Sigmoid colon (tissue), 7 donors: ENCODE data around the gene GAPDHS. TPM values are rescaled to one million over a fixed set of nuclear protein-coding genes. Genes with fewer than 3 reads are reported as not detected.

Source experiments
- DNase-seq: peaks from one replicate; pipeline ENCODE4 v3.0.0-alpha.2; 2019
- H3K27ac ChIP-seq, 4 donors: fragments of 200-600 bp; sonication (generic); one replicate each; pipeline ENCODE4 v1.5.1; 2016 to 2019; ENCODE audit warnings: mild to moderate bottlenecking in 1 of 4
- H3K27me3 ChIP-seq, 3 donors: fragments of 200-600 bp; sonication (generic); one replicate each; pipeline ENCODE4 v1.5.1; 2019; ENCODE audit warnings: mild to moderate bottlenecking in 1 of 3
- H3K36me3 ChIP-seq, 4 donors: fragments of 200-600 bp; sonication (generic); one replicate each; pipeline ENCODE4 v1.5.1; 2016 to 2019
- H3K4me1 ChIP-seq, 4 donors: fragments of 200-600 bp; sonication (generic); one replicate each; pipeline ENCODE4 v1.5.1; 2017 to 2019
- H3K4me3 ChIP-seq, 4 donors: fragments of 200-600 bp; sonication (generic); one replicate each; pipeline ENCODE4 v1.5.1; 2017 to 2019; ENCODE audit warnings: mild to moderate bottlenecking in 2 of 4, moderate library complexity in 1 of 4
- H3K9me3 ChIP-seq, 4 donors: fragments of 200-600 bp in 3 of 4; sonication (generic) in 3 of 4; one replicate each; pipeline versions ENCODE4 v1.5.1 to v1.6.1; 2013 to 2019
- EP300 ChIP-seq, 4 donors: sonication (generic); formaldehyde crosslinking; IDR thresholded peaks; one replicate each; pipeline ENCODE4 v1.6.1; 2017; ENCODE audit warnings: antibody characterized with exemption in 4 of 4
- POLR2A ChIP-seq, 2 donors: fragments of 450-650 bp; IDR thresholded peaks; one replicate each; pipeline ENCODE4 v1.6.1; 2016; ENCODE audit warnings: antibody characterized with exemption in 2 of 2, mild to moderate bottlenecking in 2 of 2, moderate library complexity in 2 of 2
- POLR2AphosphoS5 ChIP-seq, 4 donors: sonication (generic); formaldehyde crosslinking; IDR thresholded peaks; one replicate each; pipeline ENCODE4 v1.6.1; 2017; ENCODE audit warnings: antibody characterized with exemption in 4 of 4
- WGBS, 2 donors: extraction: QIAGEN DNeasy Blood & Tissue Kit; methylation state at CpG; one replicate each; pipeline ENCODE4 v1.1.7; 2013; 5-methylcytosine and 5-hydroxymethylcytosine counted together
- intact Hi-C: fragments of 100-400 bp; cut with DNase I; formaldehyde crosslinking; loops from one replicate; pipeline ENCODE4 v1.15.1; 2023
- polyA plus RNA-seq, 3 donors: library from polyadenylated mRNA; stranded (reverse); fragments of 200-250 nt; gene quantifications; one replicate each; pipeline ENCODE4 v1.2.3, GENCODE V29; 2013
- total RNA-seq, 4 donors: library from RNA; depleted of rRNA; stranded (reverse); fragments of >200 nt; gene quantifications; one replicate each; pipeline ENCODE4 v1.1.0, GENCODE V29; 2016
- TF ChIP-seq, protein P1 (sequence below), 4 experiments: fragments of 450-650 bp in 3 of 4; fragments of 200-600 bp in 1 of 4; IDR thresholded peaks; one replicate each; pipeline ENCODE4 v1.5.1; 2016 to 2019; ENCODE audit warnings: antibody characterized with exemption in 4 of 4, mild to moderate bottlenecking in 3 of 4, moderate library complexity in 2 of 4
- donor health status: healthy with polysubstance abuse.
- donor health status: Bipolar disorder and iron deficiency.
- donor health status: healthy.

Gene GAPDHS
- total and polyA plus RNA-seq, 7 donors: not detected

GRCh38 chr19:35488677-35489076 lies 44.6 kb upstream of the GAPDHS start:
- no peaks in the 10 kb centered on the region for H3K4me1 ChIP-seq
- peaks cover 0 to 9% (median 0%) of the 10 kb centered on the region in 3 donors for H3K27me3 ChIP-seq
- no peaks in the 10 kb centered on the region for H3K9me3 ChIP-seq
- H3K4me3 ChIP-seq: no peak overlapping the region
- no peak overlapping the region for H3K27ac ChIP-seq
- DNase-seq: no peak
- 91 to 92% methylated on average over 16 of the region's 16 CpGs for WGBS, 2 donors
- H3K36me3 ChIP-seq: no peaks in the 10 kb centered on the region
- no peak for TF ChIP-seq POLR2AphosphoS5 (IDR thresholded peaks at IDR 0.05)
- no peak for TF ChIP-seq EP300 (IDR thresholded peaks at IDR 0.05)
- TF ChIP-seq, protein P1, sequence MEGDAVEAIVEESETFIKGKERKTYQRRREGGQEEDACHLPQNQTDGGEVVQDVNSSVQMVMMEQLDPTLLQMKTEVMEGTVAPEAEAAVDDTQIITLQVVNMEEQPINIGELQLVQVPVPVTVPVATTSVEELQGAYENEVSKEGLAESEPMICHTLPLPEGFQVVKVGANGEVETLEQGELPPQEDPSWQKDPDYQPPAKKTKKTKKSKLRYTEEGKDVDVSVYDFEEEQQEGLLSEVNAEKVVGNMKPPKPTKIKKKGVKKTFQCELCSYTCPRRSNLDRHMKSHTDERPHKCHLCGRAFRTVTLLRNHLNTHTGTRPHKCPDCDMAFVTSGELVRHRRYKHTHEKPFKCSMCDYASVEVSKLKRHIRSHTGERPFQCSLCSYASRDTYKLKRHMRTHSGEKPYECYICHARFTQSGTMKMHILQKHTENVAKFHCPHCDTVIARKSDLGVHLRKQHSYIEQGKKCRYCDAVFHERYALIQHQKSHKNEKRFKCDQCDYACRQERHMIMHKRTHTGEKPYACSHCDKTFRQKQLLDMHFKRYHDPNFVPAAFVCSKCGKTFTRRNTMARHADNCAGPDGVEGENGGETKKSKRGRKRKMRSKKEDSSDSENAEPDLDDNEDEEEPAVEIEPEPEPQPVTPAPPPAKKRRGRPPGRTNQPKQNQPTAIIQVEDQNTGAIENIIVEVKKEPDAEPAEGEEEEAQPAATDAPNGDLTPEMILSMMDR (IDR thresholded peaks at IDR 0.05): no peak
- TF ChIP-seq POLR2A (IDR thresholded peaks at IDR 0.05): no peak
- intact Hi-C loops: no loop called here

DNA sequence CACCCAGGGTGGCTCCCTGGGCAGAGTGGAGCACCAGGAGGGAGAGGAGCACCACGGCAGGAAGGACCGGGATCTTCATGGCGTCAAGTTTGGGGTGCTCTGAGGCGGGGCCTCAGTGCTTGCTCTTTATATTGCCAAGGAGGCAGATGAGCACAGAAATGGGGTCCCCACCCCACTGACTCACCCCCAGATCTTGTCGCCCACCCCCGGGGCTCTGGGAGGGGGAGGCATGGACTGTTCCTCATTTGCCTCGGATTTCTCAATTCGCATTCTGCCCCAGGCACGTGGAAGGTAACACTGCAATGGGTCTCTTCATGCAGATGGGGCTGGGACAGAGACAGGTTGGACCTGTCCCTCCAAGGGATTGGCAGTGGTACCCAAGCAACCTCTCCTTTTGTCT lies 42.9 kb upstream of the GAPDHS start, which contains the start of gene KRTDAP:
Gene KRTDAP, minus strand, starts transcription at position 101 of the 400 bp plus-strand sequence. Its CDS starts 22 bp downstream, at position 79.
- intact Hi-C loops: no loop called here
- DNase-seq: no peak
- TF ChIP-seq POLR2A (IDR thresholded peaks at IDR 0.05) (no peak), EP300 (IDR thresholded peaks at IDR 0.05) (no peak), POLR2AphosphoS5 (IDR thresholded peaks at IDR 0.05) (no peak)
- TF ChIP-seq, protein P1 (IDR thresholded peaks at IDR 0.05): no peak
- no peak within 1 kb of the TSS for H3K27ac ChIP-seq
- peaks cover 0 to 4% (median 2%) of the 10 kb centered on the region in 4 donors for H3K4me1 ChIP-seq
- H3K4me3 ChIP-seq: no peak within 1 kb of the TSS
- no peaks in the 10 kb centered on the region for H3K9me3 ChIP-seq
- 86% methylated on average over 9 of the region's 9 CpGs for WGBS, 2 donors
- peaks cover 0 to 9% (median 0%) of the 10 kb centered on the region in 3 donors for H3K27me3 ChIP-seq
- no peaks in the 10 kb centered on the region for H3K36me3 ChIP-seq

- intact Hi-C loops: no loop called here
Observed at GRCh38 chr19:35491836-35492360, 41.4 kb upstream of the GAPDHS start.

DNA sequence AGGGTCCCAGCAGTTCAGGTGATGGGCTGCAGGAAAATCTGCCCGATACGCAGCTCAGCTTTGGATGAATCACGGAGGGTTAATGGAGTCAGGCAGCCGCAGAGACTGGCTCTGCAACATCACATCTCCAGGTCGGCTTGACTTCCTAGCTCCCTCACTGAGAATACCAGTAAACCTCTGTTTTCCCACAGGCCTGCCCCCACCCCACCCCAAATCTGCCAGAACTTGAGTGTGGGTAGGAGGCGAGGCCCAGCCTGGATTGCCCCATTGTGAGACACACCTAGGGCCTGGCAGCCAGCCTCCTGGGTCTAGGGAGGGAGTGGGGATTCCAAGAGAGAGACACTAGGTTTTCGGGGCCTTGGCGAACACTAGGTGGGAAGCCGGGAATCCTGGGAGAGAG lies 39.3 kb upstream of the GAPDHS start:
- 77 to 86% methylated on average over 9 of the region's 9 CpGs for WGBS, 2 donors
- no peak for DNase-seq
- Histone ChIP-seq H3K27me3 (peaks cover 0 to 9% (median 0%) of the 10 kb centered on the region in 3 donors), H3K27ac (no peak overlapping the region), H3K36me3 (no peaks in the 10 kb centered on the region), H3K9me3 (no peaks in the 10 kb centered on the region), H3K4me3 (no peak overlapping the region), H3K4me1 (peaks cover 0 to 7% (median 3%) of the 10 kb centered on the region in 4 donors)
- no peak for TF ChIP-seq POLR2AphosphoS5 (IDR thresholded peaks at IDR 0.05)
- TF ChIP-seq POLR2A (IDR thresholded peaks at IDR 0.05): no peak
- TF ChIP-seq, protein P1 (IDR thresholded peaks at IDR 0.05): no peak
- no peak for TF ChIP-seq EP300 (IDR thresholded peaks at IDR 0.05)
- intact Hi-C loops: no loop called here

More at GRCh38 chr19:35491836-35492360, 41.4 kb upstream of the GAPDHS start:
- H3K27ac ChIP-seq: no peak overlapping the region
- peaks cover 0 to 7% (median 3%) of the 10 kb centered on the region in 4 donors for H3K4me1 ChIP-seq
- H3K4me3 ChIP-seq: no peak overlapping the region
- peaks cover 0 to 9% (median 0%) of the 10 kb centered on the region in 3 donors for H3K27me3 ChIP-seq
- H3K9me3 ChIP-seq: no peaks in the 10 kb centered on the region
- 62 to 84% methylated on average over 9 of the region's 9 CpGs for WGBS, 2 donors
- DNase-seq: no peak
- TF ChIP-seq POLR2AphosphoS5 (IDR thresholded peaks at IDR 0.05) (no peak), POLR2A (IDR thresholded peaks at IDR 0.05) (no peak), EP300 (IDR thresholded peaks at IDR 0.05) (no peak)
- TF ChIP-seq, protein P1 (IDR thresholded peaks at IDR 0.05): no peak
- H3K36me3 ChIP-seq: no peaks in the 10 kb centered on the region
